GM12878 (cell line): ENCODE data around the gene RBMS1. TPM values are rescaled to one million over a fixed set of nuclear protein-coding genes. Genes with fewer than 3 reads are reported as not detected.

Experiments
- ATAC-seq: fragments of 200-7000 bp; cut with Tn5 transposase; 3 replicates; pipeline ENCODE4 v1.9.1; 2020; ENCODE audit warnings: mild to moderate bottlenecking, moderate library complexity
- BruUV-seq: library from RNA; stranded (reverse); fragments of 400-500 nt; replicated peaks from 2 replicates; lab custom pipeline; 2021; lab: Mats Ljungman, UMichigan
- CTCF ChIA-PET: fragments of 300-600 bp; sonication (Branson Sonifier 250); formaldehyde crosslinking; extraction: SDS; loops from one replicate; lab custom pipeline; 2021; ENCODE audit warnings: inconsistent platforms; lab: Yijun Ruan, JAX
- POLR2A ChIA-PET: fragments of 350-600 bp; formaldehyde crosslinking; extraction: SDS; loops from one replicate; lab custom pipeline; 2021; ENCODE audit warnings: inconsistent platforms; lab: Charles Lee
- RAD21 ChIA-PET: fragments of 300-600 bp; sonication (Branson Sonifier 250); formaldehyde crosslinking; loops from one replicate; lab custom pipeline; 2023; ENCODE audit warnings: antibody characterized with exemption; ENCODE audit not compliant: unreplicated experiment; lab: Charles Lee
- SMC1A ChIA-PET: fragments of 300-600 bp; sonication (Branson Sonifier 250); formaldehyde crosslinking; loops from one replicate; lab custom pipeline; 2023; ENCODE audit not compliant: unreplicated experiment, uncharacterized antibody; lab: Charles Lee
- DNase-seq: peaks from one replicate; pipeline ENCODE4 v3.0.0-alpha.2; 2011; ENCODE audit warnings: low read depth, low spot score
- FAIRE-seq: peaks from 3 replicates; lab custom pipeline; 2011; peaks lifted over from hg19 to GRCh38; lab: Jason Lieb, UNC
- H2AFZ ChIP-seq: 2 replicates; pipeline ENCODE4 v1.6.0; 2011; ENCODE audit warnings: low read depth, low read length, control low read depth; ENCODE audit not compliant: control insufficient read depth
- H3K27ac ChIP-seq: 2 replicates; pipeline ENCODE4 v1.5.1; 2011; ENCODE audit warnings: control low read depth; ENCODE audit not compliant: control insufficient read depth, insufficient read depth
- H3K27me3 ChIP-seq, 2 experiments: replicated peaks in 1 of 2; 2 replicates each; pipeline versions ENCODE4 v1.6.0 to v1.6.1; 2011; ENCODE audit warnings: low read length in 1 of 2; ENCODE audit not compliant: control insufficient read depth in 2 of 2, insufficient read depth in 2 of 2
- H3K36me3 ChIP-seq, 2 experiments: 2 replicates each; pipeline ENCODE4 v1.5.1; 2011; ENCODE audit warnings: low read length in 1 of 2; ENCODE audit not compliant: control insufficient read depth in 2 of 2, insufficient read depth in 2 of 2
- H3K4me1 ChIP-seq: 2 replicates; pipeline ENCODE4 v1.6.1; 2011; ENCODE audit warnings: mild to moderate bottlenecking, low read length, moderate library complexity, mixed read lengths; ENCODE audit not compliant: control insufficient read depth, insufficient read depth
- H3K4me2 ChIP-seq: 2 replicates; pipeline ENCODE4 v1.6.0; 2011; ENCODE audit warnings: control low read depth; ENCODE audit not compliant: control insufficient read depth, insufficient read depth
- H3K4me3 ChIP-seq: fragments of 200-600 bp; sonication (generic); 2 replicates; pipeline ENCODE4 v1.5.1; 2016
- H3K79me2 ChIP-seq: 2 replicates; pipeline ENCODE4 v1.6.0; 2011; ENCODE audit warnings: low read length; ENCODE audit not compliant: control insufficient read depth, insufficient read depth
- H3K9ac ChIP-seq: 2 replicates; pipeline ENCODE4 v1.8.0; 2011; ENCODE audit warnings: low read length, control low read depth, mixed read lengths; ENCODE audit not compliant: control insufficient read depth, insufficient read depth
- H3K9me3 ChIP-seq: replicated peaks from 3 replicates; pipeline ENCODE4 v1.5.1; 2011; ENCODE audit warnings: mild to moderate bottlenecking, low read length; ENCODE audit not compliant: control insufficient read depth, insufficient read depth
- H4K20me1 ChIP-seq: 2 replicates; pipeline ENCODE4 v1.6.0; 2011; ENCODE audit not compliant: control insufficient read depth, insufficient read depth
- CHD1 ChIP-seq: IDR thresholded peaks from 2 replicates; pipeline ENCODE4 v1.6.1; 2012; ENCODE audit warnings: low read depth, low read length, improper control_type of control experiment
- FOXM1 ChIP-seq: IDR thresholded peaks from 2 replicates; pipeline ENCODE4 v1.6.1; 2012; ENCODE audit warnings: low read depth, mild to moderate bottlenecking, inconsistent platforms, low read length, moderate library complexity
- IKZF1 ChIP-seq: fragments of 450-650 bp; conservative IDR thresholded peaks from 2 replicates; pipeline ENCODE4 v1.6.1; 2017; ENCODE audit warnings: antibody characterized with exemption, mild to moderate bottlenecking
- JUNB ChIP-seq: IDR thresholded peaks from 2 replicates; pipeline ENCODE4 v1.6.1; 2016; ENCODE audit warnings: antibody characterized with exemption, mild to moderate bottlenecking
- MEF2B ChIP-seq: fragments of 450-650 bp; IDR thresholded peaks from 2 replicates; pipeline ENCODE4 v1.6.1; 2018; ENCODE audit warnings: mild to moderate bottlenecking, moderate library complexity; ENCODE audit not compliant: partially characterized antibody, poor library complexity, severe bottlenecking
- POLR2A ChIP-seq: IDR thresholded peaks from 2 replicates; pipeline ENCODE4 v1.6.1; 2011; ENCODE audit warnings: low read depth, mild to moderate bottlenecking, low read length
- RBBP5 ChIP-seq: fragments of 200-600 bp; sonication (generic); conservative IDR thresholded peaks from 2 replicates; pipeline ENCODE4 v1.6.1; 2016
- SMARCA5 ChIP-seq: fragments of 450-650 bp; IDR thresholded peaks from 2 replicates; pipeline ENCODE4 v1.6.1; 2017; ENCODE audit warnings: mild to moderate bottlenecking
- SPI1 ChIP-seq: IDR thresholded peaks from 2 replicates; pipeline ENCODE4 v1.6.1; 2011; ENCODE audit warnings: low read depth, mild to moderate bottlenecking, low read length, moderate library complexity, borderline replicate concordance; ENCODE audit not compliant: insufficient read depth
- STAT1 ChIP-seq: fragments of 450-650 bp; conservative IDR thresholded peaks from 2 replicates; pipeline ENCODE4 v1.6.1; 2014; ENCODE audit warnings: antibody characterized with exemption, mild to moderate bottlenecking
- TBL1XR1 ChIP-seq: IDR thresholded peaks from 2 replicates; pipeline ENCODE4 v1.6.1; 2012; ENCODE audit warnings: low read depth, low read length, improper control_type of control experiment
- TCF7 ChIP-seq: IDR thresholded peaks from 2 replicates; pipeline ENCODE4 v1.6.1; 2014; ENCODE audit warnings: antibody characterized with exemption, borderline replicate concordance
- ZZZ3 ChIP-seq: IDR thresholded peaks from 2 replicates; pipeline ENCODE4 v1.6.1; 2011; ENCODE audit warnings: low read depth; ENCODE audit not compliant: control insufficient read depth, insufficient read length
- WGBS: methylation state at CpG from one replicate; pipeline ENCODE4 v1.1.6; 2016; ENCODE audit warnings: low lambda C conversion rate; ENCODE audit not compliant: insufficient replicate concordance, insufficient coverage; ENCODE audit errors: missing lambda C conversion rate; 5-methylcytosine and 5-hydroxymethylcytosine counted together
- in situ Hi-C: fragments of 300-500 bp; cut with MboI; formaldehyde crosslinking; loops from 9 replicates; pipeline ENCODE4 v1.14.3; 2018; ENCODE audit warnings: mixed read lengths
- intact Hi-C: fragments of 100-400 bp; cut with micrococcal nuclease; formaldehyde crosslinking; loops from one replicate; pipeline ENCODE4 v1.14.2; 2022; ENCODE audit not compliant: unreplicated experiment
- polyA plus RNA-seq, 11 experiments: library from polyadenylated mRNA; depleted of rRNA in 4 of 11; unstranded in 6 of 11; stranded (reverse) in 5 of 11; fragments of >200 nt; fragmentation: Nextera tagmentation in 4 of 11; fragmentation: Illumina TruSeq in 1 of 11; extraction: Ambion mirVana in 4 of 11; extraction: Trizol in 1 of 11; gene quantifications; 1 replicate in 1 of 11; 2 replicates in 10 of 11; pipeline versions ENCODE4 v1.2.1 to v1.2.3, GENCODE V29; 2011 to 2016; ENCODE audit warnings: inconsistent platforms in 2 of 11, missing spikeins in 2 of 11, low read depth in 1 of 11
- total RNA-seq, 4 experiments: library from RNA; depleted of rRNA in 3 of 4; stranded (reverse); fragments of >200 nt in 3 of 4; fragmentation: Illumina TruSeq in 1 of 4; extraction: Trizol in 1 of 4; gene quantifications; 2 replicates each; pipeline versions ENCODE4 v1.2.1 to v1.2.3, GENCODE V29; 2013 to 2021
- TF ChIP-seq, protein P1 (sequence below): fragments of 450-650 bp; formaldehyde crosslinking; IDR thresholded peaks from 2 replicates; pipeline ENCODE4 v1.5.0; 2022; ENCODE audit warnings: mild to moderate bottlenecking, missing genetic modification characterization
- TF ChIP-seq, protein P2 (sequence below): IDR thresholded peaks from 2 replicates; pipeline ENCODE4 v1.6.1; 2011; ENCODE audit warnings: low read depth, low read length, improper control_type of control experiment, borderline replicate concordance

The RBMS1 gene
- total and polyA plus RNA-seq, 10 of the 15 experiments (the other 5 are each of a cell fraction or from before 2014, with no cell fraction given), result 0.04 to 0.31 (median 0.17) TPM; not detected in 1

DNA sequence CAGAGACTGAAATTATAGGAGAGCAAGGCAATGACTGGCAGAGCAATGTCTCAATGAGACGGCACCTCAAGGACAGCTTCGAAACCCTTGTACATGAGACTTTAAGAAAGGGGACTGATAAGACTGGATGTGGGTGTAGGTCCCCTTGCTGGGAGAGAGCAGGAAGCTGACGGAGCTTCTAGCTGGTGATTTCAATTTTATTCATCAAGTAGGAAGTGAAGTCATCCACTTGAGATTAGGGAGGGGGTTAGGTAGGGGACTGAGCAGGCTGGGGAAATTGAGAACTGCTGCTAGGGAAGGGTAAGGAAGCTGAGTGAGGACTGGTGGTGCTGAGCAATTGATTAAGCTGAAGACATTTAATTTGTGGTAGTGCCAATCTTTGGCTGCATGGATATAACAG lies 194.1 kb downstream of the RBMS1 start:
- H3K4me3 ChIP-seq, result no peak overlapping the region
- H3K4me2 ChIP-seq, result no peak overlapping the region
- no peaks in the 10 kb centered on the region for H3K79me2 ChIP-seq
- H3K27me3 ChIP-seq, result no peaks in the 10 kb centered on the region; a peak in 1 of 4 replicates
- RAD21 ChIA-PET, result no interaction called here
- intact Hi-C loops, result no loop called here
- in situ Hi-C loops, result no loop called here
- DNase-seq (no peak), ATAC-seq (no peak), FAIRE-seq (no peak)
- no peak overlapping the region for H3K9ac ChIP-seq
- 46% methylated on average over 3 of the region's 3 CpGs for WGBS
- no peak overlapping the region for H2AFZ ChIP-seq
- CTCF ChIA-PET, result interaction anchor here (1.2 kb wide), 1 partner anchor 48 kb away, joined by 3 read pairs; no protein-coding TSS in a partner anchor
- H3K36me3 ChIP-seq, result no peaks in the 10 kb centered on the region
- POLR2A ChIA-PET, result no interaction called here
- no peaks in the 10 kb centered on the region for H4K20me1 ChIP-seq
- no peak overlapping the region for H3K27ac ChIP-seq
- no peak for TF ChIP-seq RBBP5
- TF ChIP-seq MEF2B, result no peak
- no peak for TF ChIP-seq IKZF1
- TF ChIP-seq CHD1, result no peak
- TF ChIP-seq POLR2A, result no peak
- no peak for TF ChIP-seq JUNB
- TF ChIP-seq TBL1XR1, result no peak
- TF ChIP-seq, protein P1, sequence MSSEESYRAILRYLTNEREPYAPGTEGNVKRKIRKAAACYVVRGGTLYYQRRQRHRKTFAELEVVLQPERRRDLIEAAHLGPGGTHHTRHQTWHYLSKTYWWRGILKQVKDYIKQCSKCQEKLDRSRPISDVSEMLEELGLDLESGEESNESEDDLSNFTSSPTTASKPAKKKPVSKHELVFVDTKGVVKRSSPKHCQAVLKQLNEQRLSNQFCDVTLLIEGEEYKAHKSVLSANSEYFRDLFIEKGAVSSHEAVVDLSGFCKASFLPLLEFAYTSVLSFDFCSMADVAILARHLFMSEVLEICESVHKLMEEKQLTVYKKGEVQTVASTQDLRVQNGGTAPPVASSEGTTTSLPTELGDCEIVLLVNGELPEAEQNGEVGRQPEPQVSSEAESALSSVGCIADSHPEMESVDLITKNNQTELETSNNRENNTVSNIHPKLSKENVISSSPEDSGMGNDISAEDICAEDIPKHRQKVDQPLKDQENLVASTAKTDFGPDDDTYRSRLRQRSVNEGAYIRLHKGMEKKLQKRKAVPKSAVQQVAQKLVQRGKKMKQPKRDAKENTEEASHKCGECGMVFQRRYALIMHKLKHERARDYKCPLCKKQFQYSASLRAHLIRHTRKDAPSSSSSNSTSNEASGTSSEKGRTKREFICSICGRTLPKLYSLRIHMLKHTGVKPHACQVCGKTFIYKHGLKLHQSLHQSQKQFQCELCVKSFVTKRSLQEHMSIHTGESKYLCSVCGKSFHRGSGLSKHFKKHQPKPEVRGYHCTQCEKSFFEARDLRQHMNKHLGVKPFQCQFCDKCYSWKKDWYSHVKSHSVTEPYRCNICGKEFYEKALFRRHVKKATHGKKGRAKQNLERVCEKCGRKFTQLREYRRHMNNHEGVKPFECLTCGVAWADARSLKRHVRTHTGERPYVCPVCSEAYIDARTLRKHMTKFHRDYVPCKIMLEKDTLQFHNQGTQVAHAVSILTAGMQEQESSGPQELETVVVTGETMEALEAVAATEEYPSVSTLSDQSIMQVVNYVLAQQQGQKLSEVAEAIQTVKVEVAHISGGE (CRISPR knock-in tag), result no peak
- TF ChIP-seq, protein P2, sequence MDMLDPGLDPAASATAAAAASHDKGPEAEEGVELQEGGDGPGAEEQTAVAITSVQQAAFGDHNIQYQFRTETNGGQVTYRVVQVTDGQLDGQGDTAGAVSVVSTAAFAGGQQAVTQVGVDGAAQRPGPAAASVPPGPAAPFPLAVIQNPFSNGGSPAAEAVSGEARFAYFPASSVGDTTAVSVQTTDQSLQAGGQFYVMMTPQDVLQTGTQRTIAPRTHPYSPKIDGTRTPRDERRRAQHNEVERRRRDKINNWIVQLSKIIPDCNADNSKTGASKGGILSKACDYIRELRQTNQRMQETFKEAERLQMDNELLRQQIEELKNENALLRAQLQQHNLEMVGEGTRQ, result no peak
- TF ChIP-seq TCF7, result no peak
- TF ChIP-seq ZZZ3, result no peak
- TF ChIP-seq STAT1, result no peak
- no peak for TF ChIP-seq FOXM1
- no peak for TF ChIP-seq SPI1
- no peak for TF ChIP-seq SMARCA5
- H3K9me3 ChIP-seq, result no peaks in the 10 kb centered on the region
- no TSS peak for BruUV-seq
- SMC1A ChIA-PET, result interaction anchor here (0.7 to 1.1 kb wide), 3 partner anchors 9 to 88 kb away, joined by 3 to 4 read pairs (median 4); no protein-coding TSS in a partner anchor
- no peaks in the 10 kb centered on the region for H3K4me1 ChIP-seq
